Measurements from ENCODE around the gene RAB28.

Gene RAB28

GRCh38 chr4:13509442-13509841 lies 25.3 kb upstream of the RAB28 start:
- no peak for DNase-seq

GRCh38 chr4:13504374-13504773 lies 20.2 kb upstream of the RAB28 start:
- DNase-seq = no peak

GRCh38 chr4:13498469-13498868 lies 14.3 kb upstream of the RAB28 start:
- no peak for DNase-seq

GRCh38 chr4:13496605-13497004 lies 12.5 kb upstream of the RAB28 start:
- no peak for DNase-seq

- no peak for DNase-seq
Observed at GRCh38 chr4:13495753-13496152, 11.6 kb upstream of the RAB28 start.

- DNase-seq = no peak
Observed at GRCh38 chr4:13493793-13494192, 9.7 kb upstream of the RAB28 start.

GRCh38 chr4:13492747-13493146 lies 8.6 kb upstream of the RAB28 start:
- DNase-seq = no peak

GRCh38 chr4:13484749-13485221 lies 645 bp upstream of the RAB28 start:
- DNase-seq = no peak

GRCh38 chr4:13483768-13484121 lies 395 bp downstream of the RAB28 start:
- no peak for DNase-seq

GRCh38 chr4:13483136-13483767 lies 888 bp downstream of the RAB28 start:
- no peak for DNase-seq

- DNase-seq = no peak
Observed at GRCh38 chr4:13481569-13481968, 2.6 kb downstream of the RAB28 start.

- no peak for DNase-seq
Observed at GRCh38 chr4:13478707-13479106, 5.4 kb downstream of the RAB28 start.

GRCh38 chr4:13478131-13478530 lies 6.0 kb downstream of the RAB28 start:
- DNase-seq = no peak

GRCh38 chr4:13476915-13477314 lies 7.2 kb downstream of the RAB28 start:
- no peak for DNase-seq

GRCh38 chr4:13476152-13476551 lies 8.0 kb downstream of the RAB28 start:
- no peak for DNase-seq

GRCh38 chr4:13471400-13471799 lies 12.7 kb downstream of the RAB28 start:
- DNase-seq = no peak

GRCh38 chr4:13470379-13470778 lies 13.8 kb downstream of the RAB28 start:
- DNase-seq = no peak

- no peak for DNase-seq
Observed at GRCh38 chr4:13464973-13465372, 19.2 kb downstream of the RAB28 start.

- DNase-seq = no peak
Observed at GRCh38 chr4:13464543-13464942, 19.6 kb downstream of the RAB28 start.

- DNase-seq = no peak
Observed at GRCh38 chr4:13461191-13461905, 22.8 kb downstream of the RAB28 start.

GRCh38 chr4:13455411-13455810 lies 28.7 kb downstream of the RAB28 start:
- DNase-seq = no peak

- no peak for DNase-seq
Observed at GRCh38 chr4:13454786-13455185, 29.4 kb downstream of the RAB28 start.

- DNase-seq = no peak
Observed at GRCh38 chr4:13452927-13453579, 31.1 kb downstream of the RAB28 start.

- no peak for DNase-seq
Observed at GRCh38 chr4:13449590-13449989, 34.5 kb downstream of the RAB28 start.
